ENCODE measurements around the gene OCRL.

OCRL gene

DNA sequence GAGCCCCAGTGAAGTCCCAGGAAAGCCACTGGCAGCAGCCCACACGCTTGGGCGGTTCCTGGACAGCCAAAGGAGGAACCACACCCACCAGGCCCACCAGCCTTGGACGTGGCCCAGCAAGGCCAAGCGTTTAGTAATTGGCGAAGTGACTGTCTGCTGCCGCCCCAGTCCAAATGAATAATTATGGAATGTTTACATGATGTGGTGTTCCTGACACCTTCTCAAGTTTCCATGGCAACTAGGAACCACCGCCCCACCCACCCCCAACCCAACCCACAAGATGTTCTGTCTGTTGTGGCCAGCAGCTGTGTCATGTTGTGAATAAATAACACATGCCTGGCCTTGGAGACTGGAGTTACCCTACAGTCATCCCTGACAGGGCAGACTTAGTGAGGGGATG is 92.4 kb downstream of the OCRL start:
- DNase-seq = peak in 3 of 56 donors; percentile 0 to 6 (median 5)

DNA sequence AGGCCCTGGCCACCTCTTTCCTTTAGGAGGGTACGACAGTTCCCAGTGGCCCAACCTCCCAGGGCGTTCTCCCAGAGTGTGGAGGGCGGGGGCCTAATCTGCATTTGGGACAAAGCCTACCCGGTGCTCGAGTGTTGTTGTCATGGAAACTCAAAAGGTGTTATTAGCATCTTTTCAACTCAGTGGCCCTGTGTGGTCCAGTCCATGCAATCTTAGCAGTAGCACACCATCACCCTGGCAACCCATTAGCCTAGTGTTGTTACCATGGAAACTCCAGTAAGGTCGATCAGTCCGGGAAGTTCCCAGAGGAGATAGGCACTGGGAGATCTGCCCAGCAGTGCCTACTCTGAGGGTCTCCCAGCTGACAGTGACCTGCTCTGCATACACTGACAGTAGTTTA is 94.5 kb downstream of the OCRL start:
- DNase-seq = peak in 40 of 56 donors; percentile 1 to 66 (median 26)

DNA sequence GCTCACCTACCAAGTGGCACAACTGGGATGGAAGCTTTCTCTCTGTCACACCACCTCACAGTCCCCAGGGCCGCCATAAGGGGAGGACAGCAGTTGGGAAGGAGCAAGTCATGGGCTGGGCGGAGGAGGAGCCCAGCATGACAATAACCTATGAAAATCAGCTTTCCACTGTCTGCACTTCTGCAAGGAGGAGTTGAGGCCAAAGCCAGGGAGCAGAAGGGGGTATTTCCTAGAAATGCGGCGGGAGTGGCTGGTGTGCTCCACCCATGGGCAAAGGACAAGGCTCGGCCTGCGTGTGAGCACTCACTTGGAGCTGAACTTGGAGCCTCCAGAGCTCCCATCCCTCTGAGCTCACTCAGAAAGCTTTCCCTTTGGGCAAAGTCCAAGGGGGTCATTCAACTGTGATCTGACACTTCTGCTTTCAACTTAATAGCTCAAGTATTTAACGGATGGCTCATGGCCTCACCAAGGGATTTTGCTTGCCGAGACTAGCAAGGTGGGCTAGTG is 96.2 kb downstream of the OCRL start:
- DNase-seq = no peak

DNA sequence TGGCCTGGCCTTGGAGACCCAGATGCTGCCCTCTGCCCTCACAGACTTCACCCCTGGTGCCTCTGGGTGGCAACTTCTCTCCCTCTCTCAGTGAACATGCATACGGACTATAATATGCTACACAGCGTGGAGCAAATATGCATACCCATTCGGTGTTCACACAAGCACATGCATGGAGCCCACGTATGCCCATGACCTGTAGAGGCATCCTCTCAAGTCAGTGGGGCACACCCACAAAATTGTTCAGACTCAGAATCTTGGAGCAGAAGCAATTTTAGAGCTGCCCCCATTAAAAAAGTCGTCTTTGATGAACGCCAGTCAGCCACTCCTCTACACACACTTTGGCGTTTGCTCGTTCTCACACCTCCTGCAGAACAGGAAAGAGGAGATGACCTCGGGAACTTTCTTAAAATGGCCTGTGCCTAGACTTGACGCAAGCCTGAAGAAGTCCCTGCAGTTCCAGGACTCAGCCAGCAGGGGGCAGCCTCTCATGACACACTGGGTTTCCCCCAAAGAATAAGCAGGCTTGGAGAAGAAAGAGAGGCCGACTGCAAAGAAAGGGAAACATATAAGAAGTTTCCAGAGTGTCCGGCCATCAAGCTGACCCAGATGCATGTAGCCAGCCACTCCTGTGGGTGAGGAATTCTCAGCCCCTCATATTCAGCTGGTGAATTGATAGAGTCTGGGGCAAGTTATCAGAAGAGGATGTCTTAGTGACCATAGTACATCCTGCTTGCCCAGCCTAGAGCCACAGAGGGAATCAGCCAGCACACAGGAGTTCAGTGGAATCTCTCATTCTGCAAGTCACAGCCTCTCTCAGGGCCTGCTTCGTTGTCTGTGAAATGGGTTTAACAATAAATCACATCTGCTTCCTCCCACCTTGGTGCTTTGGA is 97.4 kb downstream of the OCRL start:
- DNase-seq = peak in 53 of 56 donors; percentile 1 to 84 (median 40)

DNA sequence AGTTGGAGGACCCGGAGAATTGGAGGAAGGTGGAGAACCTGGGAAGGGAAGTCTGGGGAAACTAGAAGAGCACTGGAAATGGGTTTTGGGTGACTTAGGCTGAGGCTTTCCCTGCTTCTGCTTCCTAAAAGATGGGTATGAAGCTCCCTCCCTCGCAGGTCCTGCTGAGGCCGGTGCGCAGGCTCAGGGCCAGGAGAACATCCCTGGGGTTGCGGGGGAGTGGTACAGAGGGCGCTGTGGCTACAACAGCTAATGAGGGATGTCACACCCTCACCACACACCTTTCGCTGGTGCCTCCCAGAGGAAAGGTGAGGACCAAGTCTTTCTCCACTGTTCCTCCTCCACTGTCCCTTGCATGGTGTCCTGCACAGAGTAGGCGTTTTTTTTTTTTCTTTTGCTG is 98.9 kb downstream of the OCRL start:
- no peak for DNase-seq

DNA sequence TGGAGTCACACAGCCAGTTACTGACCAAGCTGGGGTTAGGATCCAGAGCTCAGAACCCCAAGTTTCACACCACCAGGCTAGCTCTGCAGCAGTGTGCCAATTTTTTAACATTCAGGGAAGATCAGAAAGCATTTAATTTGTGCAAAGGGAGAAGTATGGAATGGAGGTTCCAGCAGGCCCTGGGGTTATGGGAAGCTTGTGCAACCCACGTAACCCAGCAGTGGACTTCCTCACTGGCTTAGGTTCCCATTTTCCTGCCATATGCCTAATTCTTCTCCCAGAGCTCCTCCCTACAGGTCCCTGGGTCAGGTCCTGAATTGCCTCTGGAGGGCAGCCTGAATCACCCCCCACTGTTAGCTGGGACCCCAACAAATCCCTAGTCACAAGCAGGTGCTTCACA is 100.7 kb downstream of the OCRL start:
- DNase-seq = no peak

DNA sequence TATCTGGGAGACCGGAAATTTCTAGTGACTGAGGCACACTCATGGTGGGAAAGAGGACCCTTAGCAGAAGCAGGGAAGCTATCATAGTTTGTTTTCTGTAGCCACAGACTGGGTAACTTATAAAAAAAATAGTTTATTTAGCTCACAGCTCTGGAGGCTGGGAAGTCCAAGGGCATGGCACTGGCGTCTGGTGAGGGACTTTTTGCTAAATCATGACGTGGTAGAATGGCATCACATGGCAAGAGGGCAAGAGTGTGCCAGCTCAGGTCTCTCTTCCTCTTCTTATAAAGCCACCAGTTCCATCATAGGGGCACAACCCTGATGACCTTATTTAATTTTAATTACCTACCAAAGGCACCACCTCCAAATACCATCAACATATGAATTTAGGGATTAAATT is 101.4 kb downstream of the OCRL start:
- no peak for DNase-seq

DNA sequence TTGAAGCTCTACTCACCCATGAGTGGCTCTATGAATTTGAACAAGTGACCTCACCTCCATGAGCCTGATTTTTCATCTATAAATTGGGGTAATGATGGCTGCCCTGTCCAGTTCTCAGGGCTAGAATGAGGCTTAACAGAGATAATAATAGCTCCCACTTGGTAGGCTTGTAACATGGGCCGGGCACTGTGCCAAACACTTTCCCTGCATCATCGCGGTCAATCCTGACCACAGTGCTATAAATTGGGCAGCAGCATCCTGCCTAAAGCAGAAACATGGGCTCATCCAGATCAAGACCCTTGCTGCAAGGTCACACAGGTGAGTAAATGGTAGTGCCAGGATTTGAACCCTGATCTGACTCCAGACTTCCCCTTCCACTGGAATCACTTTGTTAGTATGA is 101.9 kb downstream of the OCRL start:
- DNase-seq = no peak

All from amygdala (tissue), 56 donors.